GM12878 (cell line): ENCODE results near the gene GMCL2. TPM values are rescaled to one million over a fixed set of nuclear protein-coding genes. Genes with fewer than 3 reads are reported as not detected.

Experiments
- ATAC-seq: fragments of 200-7000 bp; cut with Tn5 transposase; 3 replicates; pipeline ENCODE4 v1.9.1; 2020; ENCODE audit warnings: mild to moderate bottlenecking, moderate library complexity
- BruUV-seq: library from RNA; stranded (reverse); fragments of 400-500 nt; replicated peaks from 2 replicates; lab custom pipeline; 2021; lab: Mats Ljungman, UMichigan
- CTCF ChIA-PET: fragments of 300-600 bp; sonication (Branson Sonifier 250); formaldehyde crosslinking; extraction: SDS; loops from one replicate; lab custom pipeline; 2021; ENCODE audit warnings: inconsistent platforms; lab: Yijun Ruan, JAX
- POLR2A ChIA-PET: fragments of 350-600 bp; formaldehyde crosslinking; extraction: SDS; loops from one replicate; lab custom pipeline; 2021; ENCODE audit warnings: inconsistent platforms; lab: Charles Lee
- RAD21 ChIA-PET: fragments of 300-600 bp; sonication (Branson Sonifier 250); formaldehyde crosslinking; loops from one replicate; lab custom pipeline; 2023; ENCODE audit warnings: antibody characterized with exemption; ENCODE audit not compliant: unreplicated experiment; lab: Charles Lee
- SMC1A ChIA-PET: fragments of 300-600 bp; sonication (Branson Sonifier 250); formaldehyde crosslinking; loops from one replicate; lab custom pipeline; 2023; ENCODE audit not compliant: unreplicated experiment, uncharacterized antibody; lab: Charles Lee
- DNase-seq: peaks from one replicate; pipeline ENCODE4 v3.0.0-alpha.2; 2011; ENCODE audit warnings: low read depth, low spot score
- FAIRE-seq: peaks from 3 replicates; lab custom pipeline; 2011; peaks lifted over from hg19 to GRCh38; lab: Jason Lieb, UNC
- H2AFZ ChIP-seq: 2 replicates; pipeline ENCODE4 v1.6.0; 2011; ENCODE audit warnings: low read depth, low read length, control low read depth; ENCODE audit not compliant: control insufficient read depth
- H3K27ac ChIP-seq: 2 replicates; pipeline ENCODE4 v1.5.1; 2011; ENCODE audit warnings: control low read depth; ENCODE audit not compliant: control insufficient read depth, insufficient read depth
- H3K27me3 ChIP-seq, 2 experiments: replicated peaks in 1 of 2; 2 replicates each; pipeline versions ENCODE4 v1.6.0 to v1.6.1; 2011; ENCODE audit warnings: low read length in 1 of 2; ENCODE audit not compliant: control insufficient read depth in 2 of 2, insufficient read depth in 2 of 2
- H3K36me3 ChIP-seq, 2 experiments: 2 replicates each; pipeline ENCODE4 v1.5.1; 2011; ENCODE audit warnings: low read length in 1 of 2; ENCODE audit not compliant: control insufficient read depth in 2 of 2, insufficient read depth in 2 of 2
- H3K4me1 ChIP-seq: 2 replicates; pipeline ENCODE4 v1.6.1; 2011; ENCODE audit warnings: mild to moderate bottlenecking, low read length, moderate library complexity, mixed read lengths; ENCODE audit not compliant: control insufficient read depth, insufficient read depth
- H3K4me2 ChIP-seq: 2 replicates; pipeline ENCODE4 v1.6.0; 2011; ENCODE audit warnings: control low read depth; ENCODE audit not compliant: control insufficient read depth, insufficient read depth
- H3K4me3 ChIP-seq: fragments of 200-600 bp; sonication (generic); 2 replicates; pipeline ENCODE4 v1.5.1; 2016
- H3K79me2 ChIP-seq: 2 replicates; pipeline ENCODE4 v1.6.0; 2011; ENCODE audit warnings: low read length; ENCODE audit not compliant: control insufficient read depth, insufficient read depth
- H3K9ac ChIP-seq: 2 replicates; pipeline ENCODE4 v1.8.0; 2011; ENCODE audit warnings: low read length, control low read depth, mixed read lengths; ENCODE audit not compliant: control insufficient read depth, insufficient read depth
- H3K9me3 ChIP-seq: replicated peaks from 3 replicates; pipeline ENCODE4 v1.5.1; 2011; ENCODE audit warnings: mild to moderate bottlenecking, low read length; ENCODE audit not compliant: control insufficient read depth, insufficient read depth
- H4K20me1 ChIP-seq: 2 replicates; pipeline ENCODE4 v1.6.0; 2011; ENCODE audit not compliant: control insufficient read depth, insufficient read depth
- BRCA1 ChIP-seq: IDR thresholded peaks from 2 replicates; pipeline ENCODE4 v1.6.1; 2011; ENCODE audit warnings: low read depth, low read length, improper control_type of control experiment
- CREB1 ChIP-seq: IDR thresholded peaks from 2 replicates; pipeline ENCODE4 v1.6.1; 2012; ENCODE audit warnings: low read depth, mild to moderate bottlenecking, inconsistent platforms
- EGR1 ChIP-seq, 2 experiments: IDR thresholded peaks; 1 replicate in 1 of 2; 2 replicates in 1 of 2; pipeline ENCODE4 v1.6.1; 2011 to 2012; ENCODE audit warnings: low read depth in 2 of 2, low read length in 2 of 2, borderline replicate concordance in 1 of 2, mild to moderate bottlenecking in 1 of 2, moderate library complexity in 1 of 2
- HDAC2 ChIP-seq: fragments of 200-600 bp; sonication (generic); IDR thresholded peaks from 2 replicates; pipeline ENCODE4 v1.6.1; 2017
- IKZF1 ChIP-seq: fragments of 450-650 bp; conservative IDR thresholded peaks from 2 replicates; pipeline ENCODE4 v1.6.1; 2017; ENCODE audit warnings: antibody characterized with exemption, mild to moderate bottlenecking
- KDM1A ChIP-seq: fragments of 200-600 bp; sonication (generic); IDR thresholded peaks from 2 replicates; pipeline ENCODE4 v1.6.1; 2016; ENCODE audit warnings: borderline replicate concordance
- MYC ChIP-seq: IDR thresholded peaks from 2 replicates; pipeline ENCODE4 v1.6.1; 2011; ENCODE audit warnings: mild to moderate bottlenecking, low read length, moderate library complexity, inconsistent platforms; ENCODE audit not compliant: insufficient read depth, insufficient replicate concordance, insufficient read length, severe bottlenecking
- RAD51 ChIP-seq: fragments of 450-650 bp; IDR thresholded peaks from 2 replicates; pipeline ENCODE4 v1.6.1; 2016; ENCODE audit warnings: moderate library complexity, mild to moderate bottlenecking, inconsistent platforms
- RB1 ChIP-seq: fragments of 450-650 bp; formaldehyde crosslinking; IDR thresholded peaks from 2 replicates; pipeline ENCODE4 v1.6.1; 2017; ENCODE audit warnings: mild to moderate bottlenecking, borderline replicate concordance
- RELA ChIP-seq: fragments of 450-650 bp; IDR thresholded peaks from 2 replicates; pipeline ENCODE4 v1.8.0; 2014; ENCODE audit warnings: borderline replicate concordance; ENCODE audit not compliant: partially characterized antibody
- RUNX3 ChIP-seq: IDR thresholded peaks from 2 replicates; pipeline ENCODE4 v1.6.1; 2012; ENCODE audit warnings: low read length, inconsistent platforms
- SIX5 ChIP-seq: IDR thresholded peaks from 2 replicates; pipeline ENCODE4 v1.6.1; 2011; ENCODE audit warnings: mild to moderate bottlenecking, low read depth, low read length, moderate library complexity; ENCODE audit not compliant: severe bottlenecking
- USF2 ChIP-seq: IDR thresholded peaks from 2 replicates; pipeline ENCODE4 v1.6.1; 2011; ENCODE audit warnings: low read depth, low read length, improper control_type of control experiment, borderline replicate concordance
- ZNF274 ChIP-seq: IDR thresholded peaks from one replicate; pipeline ENCODE4 v1.8.0; 2011; ENCODE audit not compliant: insufficient read length, insufficient read depth
- ZNF384 ChIP-seq: IDR thresholded peaks from 2 replicates; pipeline ENCODE4 v1.6.1; 2012; ENCODE audit warnings: low read depth, mild to moderate bottlenecking, low read length, improper control_type of control experiment, borderline replicate concordance
- ZSCAN29 ChIP-seq: fragments of 450-650 bp; IDR thresholded peaks from 2 replicates; pipeline ENCODE4 v1.6.1; 2017; ENCODE audit warnings: mild to moderate bottlenecking, moderate library complexity
- WGBS: methylation state at CpG from one replicate; pipeline ENCODE4 v1.1.6; 2016; ENCODE audit warnings: low lambda C conversion rate; ENCODE audit not compliant: insufficient replicate concordance, insufficient coverage; ENCODE audit errors: missing lambda C conversion rate; 5-methylcytosine and 5-hydroxymethylcytosine counted together
- in situ Hi-C: fragments of 300-500 bp; cut with MboI; formaldehyde crosslinking; loops from 9 replicates; pipeline ENCODE4 v1.14.3; 2018; ENCODE audit warnings: mixed read lengths
- intact Hi-C: fragments of 100-400 bp; cut with micrococcal nuclease; formaldehyde crosslinking; loops from one replicate; pipeline ENCODE4 v1.14.2; 2022; ENCODE audit not compliant: unreplicated experiment
- polyA plus RNA-seq, 11 experiments: library from polyadenylated mRNA; depleted of rRNA in 4 of 11; unstranded in 6 of 11; stranded (reverse) in 5 of 11; fragments of >200 nt; fragmentation: Nextera tagmentation in 4 of 11; fragmentation: Illumina TruSeq in 1 of 11; extraction: Ambion mirVana in 4 of 11; extraction: Trizol in 1 of 11; gene quantifications; 1 replicate in 1 of 11; 2 replicates in 10 of 11; pipeline versions ENCODE4 v1.2.1 to v1.2.3, GENCODE V29; 2011 to 2016; ENCODE audit warnings: inconsistent platforms in 2 of 11, missing spikeins in 2 of 11, low read depth in 1 of 11
- total RNA-seq, 4 experiments: library from RNA; depleted of rRNA in 3 of 4; stranded (reverse); fragments of >200 nt in 3 of 4; fragmentation: Illumina TruSeq in 1 of 4; extraction: Trizol in 1 of 4; gene quantifications; 2 replicates each; pipeline versions ENCODE4 v1.2.1 to v1.2.3, GENCODE V29; 2013 to 2021
- TF ChIP-seq, protein P1 (sequence below): fragments of 450-650 bp; formaldehyde crosslinking; IDR thresholded peaks from 2 replicates; pipeline ENCODE4 v1.4.0; 2022; ENCODE audit warnings: mild to moderate bottlenecking, moderate library complexity

GMCL2 gene
- total and polyA plus RNA-seq, 10 of the 15 experiments (the other 5 are each of a cell fraction or from before 2014, with no cell fraction given): 0.07 TPM; not detected in 9

DNA sequence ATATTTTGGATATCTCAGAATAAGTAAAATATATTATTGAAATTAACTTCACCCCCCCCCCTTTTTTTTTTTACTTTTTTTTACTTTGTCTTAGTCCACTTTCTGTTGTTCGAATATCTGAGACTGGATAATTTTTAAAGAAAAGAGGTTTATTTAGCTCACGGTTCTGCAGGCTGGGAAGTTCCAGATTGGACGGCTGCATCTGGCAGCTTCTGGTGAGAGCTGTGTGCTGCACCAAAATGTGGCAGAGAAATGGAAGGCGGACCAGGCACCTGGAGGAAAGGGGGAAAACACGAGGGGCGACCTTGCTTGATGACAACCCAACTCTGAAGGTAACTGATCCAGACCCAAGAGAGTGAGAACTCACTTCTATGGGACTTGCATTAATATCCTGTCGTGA lies 5.6 kb upstream of the GMCL2 start:
- FAIRE-seq: no peak
- ChIA-PET CTCF (no interaction called here), RAD21 (no interaction called here)

More for the DNA sequence above, 5.6 kb upstream of the GMCL2 start:
- Histone ChIP-seq H3K4me2 (no peak overlapping the region), H3K9ac (no peak overlapping the region)
- in situ Hi-C loops: no loop called here
- TF ChIP-seq ZNF384: no peak
- TF ChIP-seq ZSCAN29: no peak
- no peak for TF ChIP-seq CREB1
- no peak for TF ChIP-seq ZNF274
- TF ChIP-seq SIX5: no peak
- TF ChIP-seq MYC: no peak
- TF ChIP-seq RELA: no peak
- no peak for TF ChIP-seq USF2
- TF ChIP-seq RUNX3: no peak
- TF ChIP-seq HDAC2: no peak
- no peak for TF ChIP-seq EGR1 (IDR thresholded peaks at IDR 0.05; ENCODE audit: borderline replicate concordance in 1 of 2, low read depth in 2 of 2, low read length in 2 of 2)
- TF ChIP-seq RAD51: no peak
- no peak for TF ChIP-seq RB1
- no peak for TF ChIP-seq KDM1A
- no peak for TF ChIP-seq IKZF1
- TF ChIP-seq, protein P1, sequence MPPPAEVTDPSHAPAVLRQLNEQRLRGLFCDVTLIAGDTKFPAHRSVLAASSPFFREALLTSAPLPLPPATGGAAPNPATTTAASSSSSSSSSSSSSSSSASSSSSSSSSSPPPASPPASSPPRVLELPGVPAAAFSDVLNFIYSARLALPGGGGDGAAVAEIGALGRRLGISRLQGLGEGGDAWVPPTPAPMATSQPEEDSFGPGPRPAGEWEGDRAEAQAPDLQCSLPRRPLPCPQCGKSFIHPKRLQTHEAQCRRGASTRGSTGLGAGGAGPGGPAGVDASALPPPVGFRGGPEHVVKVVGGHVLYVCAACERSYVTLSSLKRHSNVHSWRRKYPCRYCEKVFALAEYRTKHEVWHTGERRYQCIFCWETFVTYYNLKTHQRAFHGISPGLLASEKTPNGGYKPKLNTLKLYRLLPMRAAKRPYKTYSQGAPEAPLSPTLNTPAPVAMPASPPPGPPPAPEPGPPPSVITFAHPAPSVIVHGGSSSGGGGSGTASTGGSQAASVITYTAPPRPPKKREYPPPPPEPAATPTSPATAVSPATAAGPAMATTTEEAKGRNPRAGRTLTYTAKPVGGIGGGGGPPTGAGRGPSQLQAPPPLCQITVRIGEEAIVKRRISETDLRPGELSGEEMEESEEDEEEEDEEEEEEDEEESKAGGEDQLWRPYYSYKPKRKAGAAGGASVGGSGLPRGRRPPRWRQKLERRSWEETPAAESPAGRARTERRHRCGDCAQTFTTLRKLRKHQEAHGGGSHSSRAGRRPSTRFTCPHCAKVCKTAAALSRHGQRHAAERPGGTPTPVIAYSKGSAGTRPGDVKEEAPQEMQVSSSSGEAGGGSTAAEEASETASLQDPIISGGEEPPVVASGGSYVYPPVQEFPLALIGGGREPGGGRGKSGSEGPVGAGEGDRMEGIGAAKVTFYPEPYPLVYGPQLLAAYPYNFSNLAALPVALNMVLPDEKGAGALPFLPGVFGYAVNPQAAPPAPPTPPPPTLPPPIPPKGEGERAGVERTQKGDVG (CRISPR knock-in tag): no peak
- no peak for TF ChIP-seq BRCA1
- TF ChIP-seq, all 136 proteins: peak for 0
- POLR2A ChIA-PET: no interaction called here
- H3K9me3 ChIP-seq: no peaks in the 10 kb centered on the region
- WGBS: 25% methylated on average over 7 of the region's 7 CpGs
- SMC1A ChIA-PET: no interaction called here
- BruUV-seq: no TSS peak
- ATAC-seq (no peak), DNase-seq (no peak)
- intact Hi-C loops: no loop called here
- H3K36me3 ChIP-seq: no peaks in the 10 kb centered on the region
- H3K27me3 ChIP-seq: peaks cover 0 to 5% of the 10 kb centered on the region in 2 experiments; a peak in 3 of 4 replicates
- no peaks in the 10 kb centered on the region for H4K20me1 ChIP-seq
- no peak overlapping the region for H3K27ac ChIP-seq
- no peaks in the 10 kb centered on the region for H3K4me1 ChIP-seq
- H2AFZ ChIP-seq: no peak overlapping the region
- H3K4me3 ChIP-seq: no peak overlapping the region
- no peaks in the 10 kb centered on the region for H3K79me2 ChIP-seq
